ENCODE results near the gene ADORA2A. TPM values are rescaled to one million over a fixed set of nuclear protein-coding genes. Genes with fewer than 3 reads are reported as not detected.

Gene ADORA2A
- total RNA-seq, 2 donors from 2014 or later: 5.9 to 7.1 TPM

DNA sequence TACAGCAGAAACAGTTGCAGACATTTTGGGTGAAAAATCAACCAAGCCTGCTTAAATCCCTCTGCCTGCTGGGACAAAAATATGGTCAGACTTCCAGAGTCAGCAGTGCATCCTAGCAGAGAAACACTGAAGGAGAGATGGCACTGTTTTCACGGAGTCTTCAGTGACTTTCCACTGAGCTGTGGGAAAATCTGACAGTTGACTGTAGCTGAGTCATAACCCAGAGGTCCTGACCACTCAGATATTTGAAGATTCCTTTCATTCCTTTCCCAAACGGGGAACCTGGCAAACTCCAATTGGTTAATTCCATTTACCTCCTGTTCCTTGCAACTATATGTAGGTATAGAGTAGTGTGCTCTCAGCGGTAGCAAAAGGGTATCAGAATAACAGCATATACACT, 46.8 kb downstream of the ADORA2A start:
- no peak overlapping the region for H3K4me3 ChIP-seq
- no peak for DNase-seq (ENCODE audit: low spot score)
- H3K4me1 ChIP-seq: peaks cover 0 to 22% of the 10 kb centered on the region in 2 donors
- no peaks in the 10 kb centered on the region for H3K27me3 ChIP-seq
- TF ChIP-seq, protein P1, sequence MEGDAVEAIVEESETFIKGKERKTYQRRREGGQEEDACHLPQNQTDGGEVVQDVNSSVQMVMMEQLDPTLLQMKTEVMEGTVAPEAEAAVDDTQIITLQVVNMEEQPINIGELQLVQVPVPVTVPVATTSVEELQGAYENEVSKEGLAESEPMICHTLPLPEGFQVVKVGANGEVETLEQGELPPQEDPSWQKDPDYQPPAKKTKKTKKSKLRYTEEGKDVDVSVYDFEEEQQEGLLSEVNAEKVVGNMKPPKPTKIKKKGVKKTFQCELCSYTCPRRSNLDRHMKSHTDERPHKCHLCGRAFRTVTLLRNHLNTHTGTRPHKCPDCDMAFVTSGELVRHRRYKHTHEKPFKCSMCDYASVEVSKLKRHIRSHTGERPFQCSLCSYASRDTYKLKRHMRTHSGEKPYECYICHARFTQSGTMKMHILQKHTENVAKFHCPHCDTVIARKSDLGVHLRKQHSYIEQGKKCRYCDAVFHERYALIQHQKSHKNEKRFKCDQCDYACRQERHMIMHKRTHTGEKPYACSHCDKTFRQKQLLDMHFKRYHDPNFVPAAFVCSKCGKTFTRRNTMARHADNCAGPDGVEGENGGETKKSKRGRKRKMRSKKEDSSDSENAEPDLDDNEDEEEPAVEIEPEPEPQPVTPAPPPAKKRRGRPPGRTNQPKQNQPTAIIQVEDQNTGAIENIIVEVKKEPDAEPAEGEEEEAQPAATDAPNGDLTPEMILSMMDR (IDR thresholded peaks at IDR 0.05): no peak
- H3K27ac ChIP-seq: peak overlapping the region in 1 of 2 donors; percentile 42
- H3K36me3 ChIP-seq: no peaks in the 10 kb centered on the region
- no peaks in the 10 kb centered on the region for H3K9me3 ChIP-seq

DNA sequence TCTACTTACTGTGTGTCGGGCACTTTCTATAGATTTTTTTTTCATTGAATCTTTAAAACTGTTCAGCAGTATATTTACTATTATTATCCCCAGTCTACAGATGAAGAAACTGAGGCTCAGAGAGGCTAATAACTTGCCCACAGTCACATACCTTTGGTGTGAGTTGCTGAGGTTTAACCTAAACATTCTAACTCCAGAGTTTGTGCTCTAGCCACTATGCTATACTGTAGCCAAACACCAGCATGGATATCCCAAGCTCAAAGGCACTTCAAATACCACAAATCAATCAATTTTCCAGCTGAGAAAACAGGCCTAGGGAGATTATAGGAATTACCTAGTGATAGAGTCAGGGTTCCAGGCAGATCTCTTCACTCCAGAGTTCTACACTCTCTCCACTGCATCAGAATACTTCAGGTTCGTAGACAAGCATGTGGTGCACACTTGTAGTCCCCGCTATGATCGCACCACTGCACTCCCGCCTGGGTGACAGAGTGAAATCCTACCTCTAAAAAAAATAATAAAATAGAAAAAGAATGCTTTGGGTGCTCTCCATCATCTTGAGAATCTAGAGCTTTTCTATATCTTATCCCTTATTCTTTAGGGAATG, 47.4 kb downstream of the ADORA2A start:
- Histone ChIP-seq H3K4me3 (no peak overlapping the region), H3K27ac (no peak overlapping the region), H3K4me1 (peaks cover 0 to 22% of the 10 kb centered on the region in 2 donors), H3K27me3 (no peaks in the 10 kb centered on the region), H3K9me3 (no peaks in the 10 kb centered on the region), H3K36me3 (no peaks in the 10 kb centered on the region)
- TF ChIP-seq, protein P1 (IDR thresholded peaks at IDR 0.05): no peak
- no peak for DNase-seq (ENCODE audit: low spot score)

DNA sequence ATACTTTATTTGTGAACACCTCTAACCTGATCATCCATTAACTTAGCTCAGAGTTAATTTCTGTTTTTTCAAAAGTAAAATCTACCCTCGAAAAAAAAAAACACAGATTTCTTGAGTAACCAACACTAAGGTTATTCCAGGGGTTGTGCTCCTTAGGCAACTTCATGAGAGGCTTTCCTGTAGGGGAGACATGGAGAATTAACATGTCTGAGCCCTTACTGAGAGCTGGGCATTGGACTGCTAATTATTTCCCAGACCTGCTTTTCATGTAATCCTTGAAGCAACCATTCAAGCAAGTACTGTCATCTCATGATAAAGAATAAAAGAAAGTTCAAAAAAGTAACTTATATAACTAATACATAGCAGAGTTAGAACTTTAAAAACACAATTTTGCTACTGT, 54.2 kb downstream of the ADORA2A start:
- H3K4me3 ChIP-seq: no peak overlapping the region
- H3K36me3 ChIP-seq: no peaks in the 10 kb centered on the region
- H3K4me1 ChIP-seq: peaks cover 0 to 22% of the 10 kb centered on the region in 2 donors
- TF ChIP-seq, protein P1 (IDR thresholded peaks at IDR 0.05): no peak
- no peak for DNase-seq (ENCODE audit: low spot score)
- no peaks in the 10 kb centered on the region for H3K9me3 ChIP-seq
- H3K27ac ChIP-seq: no peak overlapping the region
- H3K27me3 ChIP-seq: no peaks in the 10 kb centered on the region

DNA sequence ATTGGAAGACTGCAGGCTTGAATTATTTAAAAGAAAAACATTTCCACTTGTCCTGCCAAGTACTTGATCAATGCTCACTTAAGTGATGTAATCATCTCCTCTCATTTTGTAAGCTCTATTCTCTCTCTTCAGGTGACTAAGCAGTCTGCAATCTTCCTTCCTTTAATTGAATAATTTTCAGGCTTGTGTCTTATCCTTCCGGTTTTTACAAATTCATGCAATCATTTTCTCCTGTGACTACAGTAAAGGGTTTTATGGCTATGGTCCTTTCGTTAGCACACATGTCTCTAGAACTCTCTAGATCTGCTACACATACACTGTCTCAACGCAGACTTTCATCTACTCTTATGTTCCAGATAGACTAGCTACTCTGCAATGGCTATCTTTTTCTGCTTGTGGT, 55.2 kb downstream of the ADORA2A start:
- H3K4me3 ChIP-seq: no peak overlapping the region
- H3K4me1 ChIP-seq: peaks cover 0 to 22% of the 10 kb centered on the region in 2 donors
- no peak overlapping the region for H3K27ac ChIP-seq
- no peaks in the 10 kb centered on the region for H3K27me3 ChIP-seq
- H3K9me3 ChIP-seq: no peaks in the 10 kb centered on the region
- TF ChIP-seq, protein P1 (IDR thresholded peaks at IDR 0.05): no peak
- no peak for DNase-seq (ENCODE audit: low spot score)
- H3K36me3 ChIP-seq: no peaks in the 10 kb centered on the region

DNA sequence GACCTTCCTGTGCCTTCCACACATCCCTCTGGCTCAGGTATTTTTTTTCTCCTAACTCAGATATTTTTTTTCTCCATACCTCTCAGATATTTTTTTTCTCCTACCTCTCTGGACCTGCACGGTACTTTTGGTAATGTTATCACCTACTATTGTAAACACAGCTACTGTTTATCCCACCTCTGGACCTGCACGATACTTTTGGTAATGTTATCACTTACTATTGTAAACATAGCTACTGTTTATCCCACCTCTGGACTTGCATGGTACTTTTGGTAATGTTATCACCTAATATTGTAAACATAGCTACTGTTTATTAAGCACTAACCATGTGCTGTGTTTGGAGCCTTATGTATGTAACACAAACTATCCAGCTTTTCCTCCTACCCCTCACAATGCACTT, 55.6 kb downstream of the ADORA2A start:
- DNase-seq (ENCODE audit: low spot score): no peak
- no peaks in the 10 kb centered on the region for H3K27me3 ChIP-seq
- H3K36me3 ChIP-seq: no peaks in the 10 kb centered on the region
- no peak overlapping the region for H3K4me3 ChIP-seq
- no peak overlapping the region for H3K27ac ChIP-seq
- TF ChIP-seq, protein P1 (IDR thresholded peaks at IDR 0.05): no peak
- peaks cover 0 to 22% of the 10 kb centered on the region in 2 donors for H3K4me1 ChIP-seq
- H3K9me3 ChIP-seq: no peaks in the 10 kb centered on the region

DNA sequence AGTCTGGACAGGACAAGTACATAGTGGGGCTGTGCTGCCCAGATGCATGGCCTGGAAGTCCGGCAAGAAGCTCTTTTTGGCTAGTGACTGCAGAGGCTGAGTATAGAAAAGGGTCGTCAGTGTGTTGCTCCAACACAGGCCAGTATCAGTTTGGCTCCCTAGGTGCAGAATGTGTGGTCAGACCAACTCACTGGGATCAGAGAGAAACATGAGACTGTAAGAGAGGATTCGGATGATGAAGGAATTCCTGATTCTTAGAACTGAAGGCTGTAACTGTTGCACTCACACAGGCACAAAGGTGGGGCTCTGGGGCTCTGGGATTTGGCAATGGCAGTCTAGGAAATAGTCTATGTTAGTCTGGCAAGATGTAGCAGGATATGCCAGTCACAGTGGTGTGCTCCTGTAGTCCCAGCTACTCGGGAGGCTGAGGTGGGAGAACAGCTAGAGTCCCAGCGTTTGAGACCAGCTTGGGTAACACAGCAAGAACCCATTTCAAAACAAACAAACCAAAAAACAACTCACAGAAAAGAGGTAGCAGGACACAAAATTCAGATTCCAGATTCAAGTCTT, 56.7 kb downstream of the ADORA2A start:
- Histone ChIP-seq H3K4me3 (no peak overlapping the region), H3K9me3 (no peaks in the 10 kb centered on the region), H3K36me3 (no peaks in the 10 kb centered on the region), H3K27ac (no peak overlapping the region), H3K27me3 (no peaks in the 10 kb centered on the region), H3K4me1 (peaks cover 0 to 22% of the 10 kb centered on the region in 2 donors)
- TF ChIP-seq, protein P1 (IDR thresholded peaks at IDR 0.05): no peak
- DNase-seq (ENCODE audit: low spot score): no peak

Measured in right atrium auricular region (tissue), 2 donors.